ENCODE results near the gene ARHGAP28.

ARHGAP28 gene

DNA sequence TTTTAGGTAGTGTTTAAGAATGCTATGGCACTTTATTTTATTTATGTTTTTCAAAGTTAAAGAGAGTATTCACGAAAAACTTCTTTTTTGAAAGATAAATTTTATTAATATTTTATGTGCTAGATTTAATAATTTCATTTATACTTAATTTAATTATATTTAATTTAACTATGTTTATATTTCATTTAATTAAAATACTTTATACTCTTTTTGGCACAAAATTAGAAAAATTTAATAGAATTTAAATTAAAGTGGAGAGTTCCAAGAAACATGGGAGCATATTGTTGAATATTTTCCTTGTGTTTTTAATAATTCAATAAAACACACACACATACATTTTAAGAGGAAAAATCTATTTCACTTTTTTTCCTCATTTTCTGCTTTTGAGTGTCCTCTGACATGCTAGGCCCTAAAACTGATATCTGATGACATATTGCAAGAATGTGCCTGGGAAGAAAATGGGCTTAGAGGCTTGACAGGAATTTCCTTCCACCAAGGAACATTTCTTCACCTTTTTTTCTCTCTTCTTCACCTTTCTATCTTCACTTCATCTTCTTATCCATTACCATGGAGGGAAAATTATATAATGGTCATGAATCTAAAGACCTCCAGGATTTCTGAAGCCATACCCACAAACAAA is 15.4 kb downstream of the ARHGAP28 start:
- DNase-seq (ENCODE audit: insufficient read length, low spot score), result no peak
- no peak for TF ChIP-seq POLR2A (IDR thresholded peaks at IDR 0.05; ENCODE audit: low read depth, low read length)
- FAIRE-seq, result no peak

DNA sequence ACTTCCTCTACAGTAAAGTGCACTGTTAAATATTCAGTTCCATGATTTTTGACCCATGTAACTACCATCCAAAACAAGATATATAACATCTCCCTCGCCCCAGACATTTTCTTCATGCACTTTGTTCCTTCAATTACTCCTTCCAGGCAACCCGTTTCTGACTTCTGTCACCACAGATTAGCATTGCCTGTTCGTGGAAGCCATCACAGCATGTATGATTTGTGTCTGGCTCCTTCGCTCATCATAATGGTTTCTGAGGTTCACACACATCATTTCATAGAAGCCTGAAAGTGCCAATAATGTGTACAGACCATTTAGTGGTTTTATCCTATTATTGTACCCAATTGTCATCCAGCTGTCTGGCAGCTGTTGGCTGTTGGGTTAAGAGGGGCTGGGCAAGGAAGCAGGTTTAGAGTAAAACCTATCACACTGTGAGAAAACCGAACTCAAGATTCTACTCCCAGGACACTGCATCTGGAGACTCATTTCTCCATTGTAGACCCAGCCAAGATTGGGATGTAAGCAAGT is 16.1 kb downstream of the ARHGAP28 start:
- no peak for FAIRE-seq

DNA sequence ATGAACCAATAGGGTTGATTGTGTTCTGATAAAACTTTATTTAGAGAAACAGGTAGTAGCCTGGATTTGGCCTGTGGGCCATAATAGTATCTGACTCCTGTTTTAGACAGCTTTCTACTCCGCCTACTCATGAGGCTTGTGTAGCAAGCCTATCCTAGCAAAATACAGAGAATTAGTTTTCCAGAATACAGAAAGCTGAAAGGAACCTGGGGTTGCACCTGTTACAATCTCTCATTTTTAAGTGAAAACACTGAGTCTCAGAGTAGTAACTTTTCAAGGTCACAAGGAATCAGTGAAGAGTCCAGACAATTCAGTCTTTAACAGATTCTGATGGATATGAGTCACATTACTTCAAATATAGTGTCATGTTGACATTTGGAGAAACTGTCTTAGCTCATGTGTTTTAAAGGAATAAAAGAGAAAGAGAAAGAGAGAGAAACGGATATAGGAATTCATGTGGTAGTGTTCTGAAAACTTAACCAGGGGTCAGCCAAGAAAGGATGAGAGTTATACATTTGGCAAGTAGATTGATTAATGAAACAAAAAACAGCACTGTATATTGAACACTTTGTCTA is 17.0 kb downstream of the ARHGAP28 start:
- DNase-seq (ENCODE audit: insufficient read length, low spot score) (no peak), FAIRE-seq (no peak)
- no peak for TF ChIP-seq POLR2A (IDR thresholded peaks at IDR 0.05; ENCODE audit: low read depth, low read length)

More for the DNA sequence above, 16.1 kb downstream of the ARHGAP28 start:
- TF ChIP-seq POLR2A (IDR thresholded peaks at IDR 0.05; ENCODE audit: low read depth, low read length), result no peak
- DNase-seq (ENCODE audit: insufficient read length, low spot score), result no peak

DNA sequence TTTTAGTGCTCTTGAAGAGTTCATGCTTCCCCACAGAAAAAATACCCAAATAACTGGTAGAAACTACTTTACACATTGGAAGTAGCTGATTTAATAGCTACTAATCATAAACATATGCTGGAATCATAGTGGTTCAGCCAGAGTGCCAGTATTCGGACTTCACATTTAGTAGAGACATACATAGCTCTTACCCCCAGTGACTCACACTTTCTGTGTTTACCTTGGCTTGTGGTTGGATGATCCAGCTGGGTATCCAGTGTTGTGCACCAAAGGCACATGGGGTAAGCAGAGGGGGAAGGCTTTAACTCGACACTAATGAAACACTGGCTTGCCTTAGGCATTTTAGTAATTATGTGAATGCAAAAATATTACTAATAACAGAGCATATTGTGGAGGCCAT is 18.1 kb downstream of the ARHGAP28 start:
- no peak for TF ChIP-seq POLR2A (IDR thresholded peaks at IDR 0.05; ENCODE audit: low read depth, low read length)
- DNase-seq (ENCODE audit: insufficient read length, low spot score) (peak; percentile 13), FAIRE-seq (peak; percentile 98)

- TF ChIP-seq POLR2A (IDR thresholded peaks at IDR 0.05; ENCODE audit: low read depth, low read length), result no peak
- FAIRE-seq (no peak), DNase-seq (ENCODE audit: insufficient read length, low spot score) (no peak)
Measured at GRCh38 chr18:6748241-6748640, 18.7 kb downstream of the ARHGAP28 start.

DNA sequence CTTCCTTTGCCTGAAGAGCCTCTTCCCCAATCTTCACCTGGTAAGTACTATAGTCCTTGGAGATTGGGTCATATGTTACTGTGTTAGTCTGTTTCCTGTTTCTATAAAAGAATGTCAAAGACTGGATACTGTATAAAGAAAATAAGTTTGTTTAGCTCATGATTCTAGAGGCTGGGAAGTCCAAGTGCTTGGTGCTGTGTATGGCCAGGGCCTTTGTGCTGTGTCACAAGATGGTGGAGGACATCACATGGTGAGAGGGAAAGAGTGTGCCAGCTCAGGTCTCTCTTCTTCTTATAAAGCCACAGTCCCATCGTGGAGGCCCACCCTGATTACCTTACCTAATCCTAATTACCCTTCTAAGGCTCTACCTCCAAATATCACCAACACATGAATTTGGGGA is 20.9 kb downstream of the ARHGAP28 start:
- FAIRE-seq, result no peak
- no peak for TF ChIP-seq POLR2A (IDR thresholded peaks at IDR 0.05; ENCODE audit: low read depth, low read length)

DNA sequence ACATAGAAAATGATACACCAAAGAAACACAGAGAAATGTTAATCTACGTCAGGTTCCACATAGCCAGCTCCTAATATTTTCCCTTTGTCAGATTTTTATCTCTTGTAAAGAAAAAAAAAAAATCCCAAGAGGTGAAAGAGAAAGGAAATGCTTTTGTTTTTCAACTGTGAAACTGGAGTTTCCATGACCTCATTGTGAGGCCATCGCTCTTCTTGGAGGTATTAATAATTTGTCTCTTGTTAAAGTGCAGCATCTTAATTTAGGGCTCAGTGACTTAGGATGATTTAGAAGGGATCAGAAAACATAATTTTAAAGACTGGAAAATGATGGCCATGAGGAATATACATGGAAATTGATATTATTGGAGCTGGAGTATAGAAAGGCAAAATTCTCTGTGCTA is 21.7 kb downstream of the ARHGAP28 start:
- FAIRE-seq, result no peak
- no peak for DNase-seq (ENCODE audit: insufficient read length, low spot score)
- TF ChIP-seq POLR2A (IDR thresholded peaks at IDR 0.05; ENCODE audit: low read depth, low read length), result no peak

More for the DNA sequence above, 20.9 kb downstream of the ARHGAP28 start:
- no peak for DNase-seq (ENCODE audit: insufficient read length, low spot score)

DNA sequence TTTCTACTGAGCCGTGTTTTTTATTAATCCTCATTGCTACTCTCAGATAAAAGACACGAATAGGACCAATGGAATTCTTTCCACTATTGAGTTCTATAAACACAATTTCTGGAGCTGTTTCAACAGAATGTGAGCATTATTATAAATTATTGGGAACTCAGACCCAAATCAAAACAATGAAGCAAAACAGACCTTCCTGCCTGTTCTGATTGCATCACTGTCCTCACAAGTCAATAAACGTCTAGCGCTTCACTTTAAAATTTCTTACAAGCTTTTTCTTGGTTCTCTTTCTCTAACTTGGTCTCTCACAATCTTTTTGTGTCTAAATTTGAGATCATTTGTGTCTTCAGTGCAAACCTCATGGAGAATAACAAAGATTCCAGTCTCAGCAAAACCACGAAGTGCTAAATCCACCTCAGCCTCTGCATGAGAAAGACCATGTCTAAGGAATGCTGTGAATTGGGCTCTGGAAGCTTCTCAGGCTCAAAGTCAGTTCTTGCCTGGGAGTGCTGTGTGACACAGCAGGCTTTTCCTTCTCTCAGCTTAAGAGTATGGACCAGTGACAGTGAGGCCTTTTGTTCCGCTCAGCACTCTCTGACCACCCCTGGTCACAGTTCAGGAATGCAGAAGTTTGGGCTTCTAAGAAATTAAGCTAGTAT is 22.8 kb downstream of the ARHGAP28 start:
- FAIRE-seq, result no peak
- no peak for DNase-seq (ENCODE audit: insufficient read length, low spot score)
- TF ChIP-seq POLR2A (IDR thresholded peaks at IDR 0.05; ENCODE audit: low read depth, low read length), result no peak

DNA sequence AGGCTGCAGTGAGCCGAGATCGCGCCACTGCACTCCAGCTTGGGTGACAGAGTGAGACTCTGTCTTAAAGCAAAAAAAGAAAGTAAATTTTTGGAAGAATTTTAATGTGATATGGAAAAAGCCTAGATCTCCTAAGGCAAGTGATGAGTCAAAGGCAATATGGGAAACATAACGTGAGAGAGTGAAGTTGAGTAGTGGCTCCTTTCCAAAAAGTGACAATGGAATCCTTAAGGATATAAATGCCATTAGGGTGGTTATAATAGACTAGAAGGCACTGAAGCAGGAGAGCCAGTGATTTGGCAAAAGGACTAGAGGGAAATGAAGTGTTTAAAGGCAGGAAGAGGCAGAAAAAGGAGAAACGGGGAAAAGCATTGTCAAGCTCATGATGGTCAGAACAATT is 25.6 kb downstream of the ARHGAP28 start:
- DNase-seq (ENCODE audit: insufficient read length, low spot score) (no peak), FAIRE-seq (no peak)
- no peak for TF ChIP-seq POLR2A (IDR thresholded peaks at IDR 0.05; ENCODE audit: low read depth, low read length)

DNA sequence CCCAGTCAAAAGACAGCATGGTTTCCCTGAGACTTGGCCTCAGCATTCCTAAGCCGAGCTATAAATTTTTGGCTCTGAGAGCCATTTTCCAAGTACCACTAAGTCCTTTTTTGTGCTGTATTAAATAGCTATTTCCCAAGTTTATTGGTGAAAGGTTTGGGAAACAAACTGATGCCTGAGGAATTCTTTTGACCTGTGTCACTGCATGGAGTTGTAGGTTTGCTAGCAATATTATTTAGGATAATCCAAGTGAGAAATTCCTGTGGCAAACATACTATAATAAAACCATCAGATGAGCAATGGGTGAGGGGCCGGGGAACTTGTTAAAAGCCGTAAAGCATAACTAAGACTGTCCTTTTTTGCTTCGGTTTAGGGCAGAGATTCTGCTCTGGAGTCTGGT is 28.4 kb downstream of the ARHGAP28 start:
- DNase-seq (ENCODE audit: insufficient read length, low spot score) (no peak), FAIRE-seq (no peak)
- no peak for TF ChIP-seq POLR2A (IDR thresholded peaks at IDR 0.05; ENCODE audit: low read depth, low read length)

DNA sequence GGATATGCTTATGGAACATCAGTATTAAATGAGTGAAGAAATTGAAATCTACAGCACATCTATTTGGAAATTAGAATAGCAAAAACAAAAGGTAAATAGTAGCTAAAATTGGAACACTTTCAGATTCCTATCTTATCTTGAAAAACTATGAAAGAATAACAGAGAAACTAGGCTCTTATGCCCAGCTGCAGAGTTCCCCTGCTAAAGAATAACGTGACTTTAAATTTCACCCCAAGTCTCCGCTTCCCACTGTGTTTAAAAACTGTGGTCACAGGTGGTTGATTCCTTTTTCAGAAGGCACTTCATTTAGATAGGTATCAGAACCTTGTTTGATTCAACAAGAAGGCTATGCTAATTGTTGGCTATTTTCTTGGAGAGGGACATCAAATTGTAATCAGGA is 30.1 kb downstream of the ARHGAP28 start:
- no peak for FAIRE-seq
- DNase-seq (ENCODE audit: insufficient read length, low spot score), result no peak
- TF ChIP-seq POLR2A (IDR thresholded peaks at IDR 0.05; ENCODE audit: low read depth, low read length), result no peak

- FAIRE-seq, result no peak
- DNase-seq (ENCODE audit: insufficient read length, low spot score), result no peak
- TF ChIP-seq POLR2A (IDR thresholded peaks at IDR 0.05; ENCODE audit: low read depth, low read length), result no peak
Measured at GRCh38 chr18:6763524-6763923, 34.0 kb downstream of the ARHGAP28 start.

GRCh38 chr18:6764382-6764781 is 34.9 kb downstream of the ARHGAP28 start:
- FAIRE-seq (no peak), DNase-seq (ENCODE audit: insufficient read length, low spot score) (no peak)
- TF ChIP-seq POLR2A (IDR thresholded peaks at IDR 0.05; ENCODE audit: low read depth, low read length), result no peak

- DNase-seq (ENCODE audit: insufficient read length, low spot score) (no peak), FAIRE-seq (no peak)
- no peak for TF ChIP-seq POLR2A (IDR thresholded peaks at IDR 0.05; ENCODE audit: low read depth, low read length)
Measured at GRCh38 chr18:6773777-6774176, 44.3 kb downstream of the ARHGAP28 start.

DNA sequence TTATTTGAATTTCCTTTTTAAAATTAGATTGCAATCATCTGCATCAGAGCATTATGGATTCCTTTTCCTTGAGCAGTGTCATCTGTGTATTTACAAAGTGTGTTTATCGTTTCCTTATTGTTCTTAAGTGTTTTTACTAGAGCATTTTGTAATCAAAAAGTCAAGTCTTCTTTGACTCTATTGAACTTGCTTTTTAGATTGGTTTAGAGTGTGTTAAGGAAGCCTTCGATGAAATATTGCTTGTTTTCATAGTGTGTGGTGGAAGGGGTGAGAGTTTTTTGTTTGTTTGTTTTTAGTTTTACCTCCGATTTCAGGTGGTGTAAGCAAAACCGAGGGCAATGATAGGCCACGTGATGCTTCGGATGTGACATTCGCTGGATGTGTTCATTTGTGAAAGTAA is 45.7 kb downstream of the ARHGAP28 start:
- FAIRE-seq (no peak), DNase-seq (ENCODE audit: insufficient read length, low spot score) (no peak)
- TF ChIP-seq POLR2A (IDR thresholded peaks at IDR 0.05; ENCODE audit: low read depth, low read length), result no peak
